Vagina (tissue), 2 donors: ENCODE results near the gene NUP155.

Source experiments
- POLR2A ChIP-seq, 2 donors: fragments of 450-650 bp; IDR thresholded peaks; one replicate each; pipeline ENCODE4 v1.6.1; 2017; ENCODE audit warnings: antibody characterized with exemption in 2 of 2, mild to moderate bottlenecking in 2 of 2, moderate library complexity in 2 of 2
- POLR2AphosphoS5 ChIP-seq, 2 donors: sonication (generic); formaldehyde crosslinking; IDR thresholded peaks; one replicate each; pipeline ENCODE4 v1.9.0; 2017; ENCODE audit warnings: antibody characterized with exemption in 2 of 2, mild to moderate bottlenecking in 2 of 2, low read depth in 1 of 2; ENCODE audit not compliant: insufficient read depth in 1 of 2

DNA sequence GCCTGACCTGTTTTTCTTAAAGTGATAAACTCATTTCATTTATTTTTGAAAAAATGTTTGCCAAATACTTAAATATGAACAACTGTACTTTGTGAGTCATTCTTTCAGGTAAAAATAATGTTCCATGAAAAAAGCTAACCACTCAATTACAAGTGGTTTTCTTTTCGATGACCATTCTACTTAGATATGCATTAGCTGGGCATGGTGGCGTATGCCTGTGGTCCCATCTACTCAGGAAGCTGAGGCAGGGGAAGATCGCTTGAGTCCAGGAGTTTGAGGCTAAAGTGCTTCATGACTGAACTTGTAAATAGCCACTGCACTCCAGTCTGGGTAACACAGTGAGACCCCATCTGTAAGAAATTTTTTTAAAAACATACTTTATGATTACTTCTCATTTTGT is 4.2 kb upstream of the NUP155 start:
- TF ChIP-seq POLR2AphosphoS5 (IDR thresholded peaks at IDR 0.05; ENCODE audit: insufficient read depth in 1 of 2, low read depth in 1 of 2) (no peak), POLR2A (IDR thresholded peaks at IDR 0.05) (no peak)
